MM.1S (cell line): Measurements from ENCODE around the gene CCL19.
A peak's percentile ranks its signal among the peaks of the same experiment; 100 is the strongest.

Experiments
- EZH2 ChIP-seq: fragments of 300-600 bp; sonication (generic); optimal IDR thresholded peaks from 2 replicates; pipeline ENCODE3; 2017; ENCODE audit warnings: low read depth, mild to moderate bottlenecking, antibody characterized with exemption, low read length, mixed read lengths
- EZH2phosphoT487 ChIP-seq: fragments of 300-600 bp; sonication (generic); IDR thresholded peaks from 2 replicates; pipeline ENCODE4 v1.6.1; 2018; ENCODE audit warnings: antibody characterized with exemption, low read length
- TF ChIP-seq, protein P1 (sequence below): fragments of 300-600 bp; sonication (generic); IDR thresholded peaks from 2 replicates; pipeline ENCODE4 v1.5.1; 2016; ENCODE audit warnings: antibody characterized with exemption, low read length, mixed read lengths

DNA sequence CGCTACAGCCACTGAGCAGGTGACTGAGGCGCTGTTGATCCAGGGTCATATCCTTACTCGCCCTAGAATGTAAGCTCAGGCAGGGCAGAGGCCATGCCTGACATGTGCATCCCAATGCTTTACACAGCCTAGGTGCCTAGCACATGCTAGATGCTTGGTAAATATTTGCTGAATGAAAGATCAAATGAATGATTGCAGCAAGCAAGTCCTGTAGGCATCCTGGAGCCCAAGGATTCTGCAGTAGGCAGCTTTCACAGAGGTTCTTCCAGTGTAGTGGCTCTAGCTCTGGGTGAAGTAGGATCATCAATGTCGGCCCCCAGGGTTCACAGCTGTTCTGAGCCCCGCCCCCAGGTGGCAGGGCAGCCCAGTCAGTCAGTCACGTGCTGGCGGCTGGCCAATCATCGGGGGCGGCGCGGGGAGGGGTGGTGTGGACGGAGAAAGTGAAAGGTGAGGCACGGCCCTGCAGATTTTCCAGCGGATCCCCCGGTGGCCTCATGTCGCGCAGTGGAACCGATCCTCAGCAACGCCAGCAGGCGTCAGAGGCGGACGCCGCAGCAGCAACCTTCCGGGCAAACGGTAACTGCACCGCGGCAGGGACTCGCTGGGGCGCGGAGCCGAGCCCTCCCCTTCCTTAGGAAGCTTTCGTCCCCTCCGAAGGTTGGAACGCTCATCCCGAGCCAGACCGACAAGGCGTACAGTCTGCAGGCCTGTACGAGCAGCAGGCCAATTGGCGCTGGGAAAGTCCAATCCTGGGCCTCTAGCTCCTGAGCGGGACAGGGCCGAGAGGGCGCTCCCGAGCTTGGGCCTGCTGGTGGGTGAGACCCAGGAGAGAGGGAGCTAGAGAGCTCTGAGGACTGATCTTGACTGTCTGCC is 44.6 kb downstream of the CCL19 start, which contains the start of gene GALT:
- TF ChIP-seq, protein P1, sequence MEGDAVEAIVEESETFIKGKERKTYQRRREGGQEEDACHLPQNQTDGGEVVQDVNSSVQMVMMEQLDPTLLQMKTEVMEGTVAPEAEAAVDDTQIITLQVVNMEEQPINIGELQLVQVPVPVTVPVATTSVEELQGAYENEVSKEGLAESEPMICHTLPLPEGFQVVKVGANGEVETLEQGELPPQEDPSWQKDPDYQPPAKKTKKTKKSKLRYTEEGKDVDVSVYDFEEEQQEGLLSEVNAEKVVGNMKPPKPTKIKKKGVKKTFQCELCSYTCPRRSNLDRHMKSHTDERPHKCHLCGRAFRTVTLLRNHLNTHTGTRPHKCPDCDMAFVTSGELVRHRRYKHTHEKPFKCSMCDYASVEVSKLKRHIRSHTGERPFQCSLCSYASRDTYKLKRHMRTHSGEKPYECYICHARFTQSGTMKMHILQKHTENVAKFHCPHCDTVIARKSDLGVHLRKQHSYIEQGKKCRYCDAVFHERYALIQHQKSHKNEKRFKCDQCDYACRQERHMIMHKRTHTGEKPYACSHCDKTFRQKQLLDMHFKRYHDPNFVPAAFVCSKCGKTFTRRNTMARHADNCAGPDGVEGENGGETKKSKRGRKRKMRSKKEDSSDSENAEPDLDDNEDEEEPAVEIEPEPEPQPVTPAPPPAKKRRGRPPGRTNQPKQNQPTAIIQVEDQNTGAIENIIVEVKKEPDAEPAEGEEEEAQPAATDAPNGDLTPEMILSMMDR, result peak; percentile 58
- TF ChIP-seq EZH2 (no peak), EZH2phosphoT487 (no peak)
